Left lung (tissue), 10 donors: Measurements from ENCODE around the gene FAAP24. TPM values are rescaled to one million over a fixed set of nuclear protein-coding genes. Genes with fewer than 3 reads are reported as not detected.
"Not testable (repeated sequence)": the region's sequence is repeated elsewhere in the genome, so short reads cannot be mapped to it uniquely, and the experiment has no call there.

ENCODE experiments used
- ATAC-seq: fragments of 200-7000 bp; cut with Tn5 transposase; one replicate; pipeline ENCODE4 v1.9.1; 2020; ENCODE audit warnings: moderate library complexity
- DNase-seq, 4 donors: peaks; one replicate each; pipeline ENCODE4 v3.0.0-alpha.2; 2013 to 2020
- H3K27ac ChIP-seq, 2 donors: fragments of 200-600 bp; sonication (generic) in 1 of 2; one replicate each; pipeline versions ENCODE4 v1.5.0 to v1.8.0; 2020 to 2021
- H3K27me3 ChIP-seq, 2 donors: fragments of 200-600 bp; sonication (generic) in 1 of 2; one replicate each; pipeline versions ENCODE4 v1.5.0 to v1.8.0; 2020 to 2021
- H3K36me3 ChIP-seq, 2 donors: fragments of 200-600 bp; sonication (generic) in 1 of 2; one replicate each; pipeline versions ENCODE4 v1.5.0 to v1.8.0; 2020 to 2021
- H3K4me1 ChIP-seq, 2 donors: fragments of 200-600 bp; one replicate each; pipeline ENCODE4 v1.8.0; 2021
- H3K4me3 ChIP-seq, 2 donors: fragments of 200-600 bp; sonication (generic) in 1 of 2; one replicate each; pipeline versions ENCODE4 v1.5.0 to v1.8.0; 2020 to 2021; ENCODE audit warnings: mild to moderate bottlenecking in 1 of 2
- H3K9me3 ChIP-seq, 2 donors: fragments of 200-600 bp; sonication (generic) in 1 of 2; one replicate each; pipeline versions ENCODE4 v1.5.0 to v1.8.0; 2020 to 2021
- CTCF ChIP-seq, 2 donors: fragments of 200-600 bp; sonication (generic) in 1 of 2; IDR thresholded peaks; one replicate each; pipeline versions ENCODE4 v1.5.0 to v1.8.0; 2021; ENCODE audit warnings: antibody characterized with exemption in 2 of 2
- intact Hi-C, 2 donors: fragments of 100-400 bp; cut with DNase I; formaldehyde crosslinking; loops; one replicate each; pipeline versions ENCODE4 v1.11.2 to v1.14.2; 2022
- polyA plus RNA-seq, 6 donors: library from polyadenylated mRNA; unstranded; fragments of 120-200 nt; gene quantifications; one replicate each; pipeline ENCODE4 v1.2.1, GENCODE V29; 2013; ENCODE audit not compliant: insufficient read length in 6 of 6
- total RNA-seq, 2 donors: library from RNA; stranded (reverse); fragmentation: NEBNext Ultra II Directional; extraction: Animal tissue kit (Norgen Biotek cat#: 25700); gene quantifications; one replicate each; pipeline ENCODE4 v1.2.1, GENCODE V29; 2021
- donor health status: DM: no; HTN: yes; CAD: no.
- donor health status: DM: no; HTN: no; CAD: no.

The FAAP24 gene
- total and polyA plus RNA-seq, 8 donors = 2.7 to 4.8 (median 3.7) TPM

GRCh38 chr19:32933571-32933970, 38.5 kb upstream of the FAAP24 start:
- peaks cover 0 to 2% of the 10 kb centered on the region in 2 donors for H3K9me3 ChIP-seq
- H3K36me3 ChIP-seq = peaks cover 0 to 82% of the 10 kb centered on the region in 2 donors
- H3K27me3 ChIP-seq = no peaks in the 10 kb centered on the region
- H3K4me3 ChIP-seq = no peak overlapping the region
- no peak for DNase-seq
- H3K27ac ChIP-seq = no peak overlapping the region
- TF ChIP-seq CTCF (IDR thresholded peaks at IDR 0.05) = no peak
- no peaks in the 10 kb centered on the region for H3K4me1 ChIP-seq
- intact Hi-C loops = no loop called here
- no peak for ATAC-seq

- no peak for ATAC-seq
- H3K27ac ChIP-seq = no peak overlapping the region
- intact Hi-C loops = no loop called here
- no peaks in the 10 kb centered on the region for H3K9me3 ChIP-seq
- DNase-seq = no peak
- TF ChIP-seq CTCF (IDR thresholded peaks at IDR 0.05) = no peak
- H3K4me3 ChIP-seq = no peak overlapping the region
- H3K27me3 ChIP-seq = no peaks in the 10 kb centered on the region
- H3K4me1 ChIP-seq = no peaks in the 10 kb centered on the region
- peaks cover 0 to 77% of the 10 kb centered on the region in 2 donors for H3K36me3 ChIP-seq
Observed at GRCh38 chr19:32935629-32936028, 36.4 kb upstream of the FAAP24 start.

GRCh38 chr19:32936065-32936464, 36.0 kb upstream of the FAAP24 start:
- no peaks in the 10 kb centered on the region for H3K27me3 ChIP-seq
- TF ChIP-seq CTCF (IDR thresholded peaks at IDR 0.05) = no peak
- intact Hi-C loops = no loop called here
- no peaks in the 10 kb centered on the region for H3K9me3 ChIP-seq
- no peak overlapping the region for H3K27ac ChIP-seq
- H3K36me3 ChIP-seq = peaks cover 0 to 77% of the 10 kb centered on the region in 2 donors
- no peak for ATAC-seq
- H3K4me1 ChIP-seq = no peaks in the 10 kb centered on the region
- no peak for DNase-seq
- no peak overlapping the region for H3K4me3 ChIP-seq

- intact Hi-C loops, H3K27me3 ChIP-seq, H3K4me1 ChIP-seq, H3K4me3 ChIP-seq, H3K9me3 ChIP-seq, DNase-seq, ATAC-seq, H3K27ac ChIP-seq: not testable (repeated sequence)
- H3K36me3 ChIP-seq = peaks cover 0 to 89% of the 10 kb centered on the region in 2 donors
Observed at GRCh38 chr19:32941273-32941672, 30.8 kb upstream of the FAAP24 start.

- ATAC-seq (no peak), DNase-seq (no peak)
- Histone ChIP-seq H3K36me3 (peaks cover 0 to 95% of the 10 kb centered on the region in 2 donors), H3K9me3 (no peaks in the 10 kb centered on the region), H3K4me3 (no peak overlapping the region), H3K4me1 (no peaks in the 10 kb centered on the region), H3K27ac (no peak overlapping the region), H3K27me3 (no peaks in the 10 kb centered on the region)
- intact Hi-C loops = no loop called here
- TF ChIP-seq CTCF (IDR thresholded peaks at IDR 0.05) = no peak
Observed at GRCh38 chr19:32945260-32945659, 26.8 kb upstream of the FAAP24 start.

- Histone ChIP-seq H3K27ac (no peak overlapping the region), H3K27me3 (no peaks in the 10 kb centered on the region), H3K4me3 (no peak overlapping the region), H3K4me1 (peaks cover 6 to 21% of the 10 kb centered on the region in 2 donors), H3K9me3 (no peaks in the 10 kb centered on the region), H3K36me3 (peaks cover 0 to 48% of the 10 kb centered on the region in 2 donors)
- ATAC-seq (no peak), DNase-seq (no peak)
- TF ChIP-seq CTCF (IDR thresholded peaks at IDR 0.05) = no peak
- intact Hi-C loops = no loop called here
Observed at GRCh38 chr19:32966750-32967149, 5.3 kb upstream of the FAAP24 start.
